Muscle of leg (tissue), 11 donors: ENCODE data around the gene TBC1D22A. TPM values are rescaled to one million over a fixed set of nuclear protein-coding genes. Genes with fewer than 3 reads are reported as not detected.

Source experiments
- DNase-seq: peaks from one replicate; pipeline ENCODE4 v3.0.0; 2013
- H3K27ac ChIP-seq: one replicate; pipeline ENCODE4 v1.5.1; 2013; ENCODE audit warnings: mild to moderate bottlenecking, low read length, control low read depth
- H3K27me3 ChIP-seq: one replicate; pipeline ENCODE4 v1.6.1; 2013; ENCODE audit warnings: low read length; ENCODE audit not compliant: control insufficient read depth, insufficient read depth
- H3K36me3 ChIP-seq: one replicate; pipeline ENCODE4 v1.6.1; 2013; ENCODE audit warnings: low read length; ENCODE audit not compliant: control insufficient read depth, insufficient read depth
- H3K4me1 ChIP-seq: one replicate; pipeline ENCODE4 v1.6.1; 2013; ENCODE audit warnings: low read length; ENCODE audit not compliant: control insufficient read depth, insufficient read depth
- H3K4me3 ChIP-seq: one replicate; pipeline ENCODE4 v1.5.1; 2013; ENCODE audit warnings: low read length, control low read depth
- H3K9me3 ChIP-seq: replicated peaks from 2 replicates; pipeline ENCODE4 v1.6.1; 2013; ENCODE audit warnings: low read depth, low read length; ENCODE audit not compliant: control insufficient read depth
- WGBS: methylation state at CpG from one replicate; pipeline ENCODE4 v1.1.5; 2013; ENCODE audit warnings: missing lambda C conversion rate; ENCODE audit not compliant: insufficient coverage; 5-methylcytosine and 5-hydroxymethylcytosine counted together
- polyA plus RNA-seq, 8 donors: library from polyadenylated mRNA; unstranded; fragments of 120-200 nt; gene quantifications; one replicate each; pipeline versions ENCODE4 v1.2.1 to v1.2.3, GENCODE V29; 2013; ENCODE audit warnings: inconsistent platforms in 1 of 8, low replicate concordance in 1 of 8; ENCODE audit not compliant: insufficient read length in 8 of 8, insufficient read depth in 1 of 8
- total RNA-seq: library from RNA; stranded (reverse); fragments of 120-200 nt; gene quantifications from one replicate; pipeline ENCODE4 v1.2.4, GENCODE V29; 2013

The TBC1D22A gene
- total and polyA plus RNA-seq, 9 donors = 8.0 to 16.9 (median 15.6) TPM

GRCh38 chr22:47176573-47177333 lies 414.3 kb downstream of the TBC1D22A start:
- H3K4me1 ChIP-seq = peaks cover 12% of the 10 kb centered on the region
- 89% methylated on average over 22 of the region's 24 CpGs for WGBS
- no peaks in the 10 kb centered on the region for H3K9me3 ChIP-seq
- DNase-seq = no peak
- H3K27ac ChIP-seq = no peak overlapping the region
- peaks cover 3% of the 10 kb centered on the region for H3K36me3 ChIP-seq
- no peak overlapping the region for H3K4me3 ChIP-seq
- H3K27me3 ChIP-seq = no peaks in the 10 kb centered on the region

GRCh38 chr22:47177334-47177815 lies 414.9 kb downstream of the TBC1D22A start:
- Histone ChIP-seq H3K9me3 (no peaks in the 10 kb centered on the region), H3K27ac (no peak overlapping the region), H3K27me3 (no peaks in the 10 kb centered on the region), H3K36me3 (peaks cover 3% of the 10 kb centered on the region), H3K4me3 (no peak overlapping the region), H3K4me1 (peaks cover 12% of the 10 kb centered on the region)
- no peak for DNase-seq
- WGBS = 91% methylated on average over 13 of the region's 16 CpGs

DNA sequence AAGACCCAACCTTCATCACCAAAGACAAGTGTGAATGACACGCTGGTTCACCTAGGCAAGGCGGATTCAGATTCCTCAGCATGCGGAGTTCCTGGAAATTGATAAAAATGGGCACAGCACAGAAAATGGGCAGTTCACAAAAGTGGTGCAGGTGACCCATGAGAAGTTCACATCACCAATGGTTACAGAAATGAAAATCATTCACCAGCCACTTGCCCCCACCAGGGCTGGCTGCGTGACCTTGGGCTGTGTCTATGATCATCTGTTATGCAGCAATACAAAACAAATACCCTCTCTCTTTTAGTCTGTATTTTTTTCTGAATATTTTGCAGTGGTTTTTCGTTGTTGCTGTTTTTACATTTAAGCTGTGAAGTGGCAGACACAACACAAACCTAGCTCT lies 415.9 kb downstream of the TBC1D22A start:
- Histone ChIP-seq H3K4me1 (peaks cover 12% of the 10 kb centered on the region), H3K27ac (no peak overlapping the region), H3K36me3 (peaks cover 3% of the 10 kb centered on the region), H3K4me3 (no peak overlapping the region), H3K27me3 (no peaks in the 10 kb centered on the region), H3K9me3 (no peaks in the 10 kb centered on the region)
- DNase-seq = no peak
- 100% methylated on average over 2 of the region's 5 CpGs for WGBS

- H3K9me3 ChIP-seq = peaks cover 12% of the 10 kb centered on the region
- WGBS = no CpG with 5 or more reads among the region's 2 CpGs
- no peak for DNase-seq
Observed at GRCh38 chr22:47180796-47181195, 418.3 kb downstream of the TBC1D22A start.

DNA sequence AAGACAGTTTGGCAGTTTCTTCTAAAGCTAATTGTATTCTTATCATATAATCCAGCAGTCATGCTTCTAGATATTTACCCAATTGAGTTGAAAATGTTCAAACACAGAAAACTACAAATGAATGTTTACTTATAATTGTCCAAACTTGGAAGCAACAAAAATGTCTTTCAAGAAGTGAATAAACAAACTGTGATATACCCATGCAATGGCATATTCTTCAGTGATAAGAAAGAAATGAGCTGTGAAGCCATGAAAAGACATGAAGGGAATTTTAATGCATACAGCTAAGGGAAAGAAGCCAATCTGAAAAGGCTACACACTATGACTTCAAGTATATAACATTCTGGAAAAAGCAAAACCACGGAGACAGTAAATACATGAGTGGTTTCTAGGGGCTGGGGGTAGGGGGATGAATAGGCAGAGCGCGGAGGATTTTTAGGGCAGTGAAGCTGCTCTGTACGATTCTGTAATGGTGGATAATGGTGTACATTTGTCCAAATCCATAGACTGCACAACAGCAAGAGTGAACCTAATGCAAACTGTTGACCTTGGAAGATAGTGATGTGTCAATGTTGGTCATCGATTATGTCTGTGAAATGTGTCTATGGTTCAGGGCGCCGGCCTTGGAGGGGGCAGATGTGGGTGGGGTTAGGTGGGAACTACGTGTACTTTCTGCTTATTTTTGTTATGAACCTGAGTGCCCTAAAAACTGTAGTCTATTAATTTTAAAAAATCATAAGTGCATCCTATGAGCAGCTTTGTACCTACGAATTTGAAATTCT lies 424.9 kb downstream of the TBC1D22A start:
- no peaks in the 10 kb centered on the region for H3K36me3 ChIP-seq

More at GRCh38 chr22:47180796-47181195, 418.3 kb downstream of the TBC1D22A start:
- H3K27me3 ChIP-seq = no peaks in the 10 kb centered on the region
- H3K4me1 ChIP-seq = no peaks in the 10 kb centered on the region
- no peak overlapping the region for H3K27ac ChIP-seq
- no peak overlapping the region for H3K4me3 ChIP-seq
- peaks cover under 1% of the 10 kb centered on the region for H3K36me3 ChIP-seq

GRCh38 chr22:47188261-47189055 lies 426.0 kb downstream of the TBC1D22A start:
- Histone ChIP-seq H3K4me1 (peaks cover 4% of the 10 kb centered on the region), H3K27ac (no peak overlapping the region), H3K4me3 (no peak overlapping the region), H3K9me3 (peaks cover 15% of the 10 kb centered on the region), H3K36me3 (no peaks in the 10 kb centered on the region), H3K27me3 (no peaks in the 10 kb centered on the region)
- WGBS = 54% methylated on average over 15 of the region's 17 CpGs
- no peak for DNase-seq

More for the DNA sequence above, 424.9 kb downstream of the TBC1D22A start:
- WGBS = 92% methylated on average over 3 of the region's 9 CpGs
- Histone ChIP-seq H3K27ac (no peak overlapping the region), H3K4me1 (peaks cover 3% of the 10 kb centered on the region), H3K27me3 (no peaks in the 10 kb centered on the region), H3K4me3 (no peak overlapping the region), H3K9me3 (peaks cover 15% of the 10 kb centered on the region)
- DNase-seq = no peak

GRCh38 chr22:47189056-47189916 lies 426.8 kb downstream of the TBC1D22A start:
- H3K9me3 ChIP-seq = peaks cover 15% of the 10 kb centered on the region
- H3K27me3 ChIP-seq = no peaks in the 10 kb centered on the region
- no peak overlapping the region for H3K4me3 ChIP-seq
- 80% methylated on average over 22 of the region's 35 CpGs for WGBS
- H3K27ac ChIP-seq = no peak overlapping the region
- no peaks in the 10 kb centered on the region for H3K36me3 ChIP-seq
- no peak for DNase-seq
- H3K4me1 ChIP-seq = peaks cover 4% of the 10 kb centered on the region

DNA sequence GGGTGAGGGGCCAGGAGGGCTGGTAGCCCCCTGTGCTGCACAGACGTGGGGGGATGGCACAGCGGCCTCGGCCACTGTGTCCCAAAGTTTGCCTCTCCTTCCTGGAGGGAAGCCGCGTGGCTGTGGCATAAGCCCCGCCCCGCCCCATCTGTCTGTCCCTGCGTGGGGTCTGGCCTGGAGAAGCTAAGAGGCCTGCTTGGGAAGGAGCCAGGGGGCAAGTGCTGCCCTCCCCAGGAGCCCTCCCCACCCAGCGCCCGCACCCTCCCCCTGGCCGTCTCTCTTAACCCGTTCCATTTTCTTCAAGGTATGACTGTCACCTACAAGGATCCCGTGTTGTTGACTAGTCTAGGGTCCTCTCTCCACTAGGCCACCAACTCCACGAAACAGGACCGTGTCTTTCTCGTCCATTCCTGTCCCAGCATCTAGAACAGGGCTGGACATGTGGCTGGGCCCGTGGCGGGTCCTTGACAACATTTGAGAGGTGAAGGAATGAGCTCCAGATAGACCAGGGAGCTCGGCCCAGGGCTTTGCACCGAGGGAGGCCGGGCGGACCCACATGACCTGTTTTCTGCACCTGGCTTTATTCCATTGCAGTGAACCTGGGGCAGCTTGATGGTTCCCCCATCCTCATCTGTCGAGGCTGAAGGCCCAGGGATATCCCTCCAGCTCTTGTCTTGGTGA lies 428.0 kb downstream of the TBC1D22A start:
- H3K4me3 ChIP-seq = no peak overlapping the region
- DNase-seq = no peak
- H3K9me3 ChIP-seq = peaks cover 8% of the 10 kb centered on the region
- no peak overlapping the region for H3K27ac ChIP-seq
- no peaks in the 10 kb centered on the region for H3K36me3 ChIP-seq
- peaks cover 4% of the 10 kb centered on the region for H3K4me1 ChIP-seq
- 86% methylated on average over 14 of the region's 23 CpGs for WGBS
- no peaks in the 10 kb centered on the region for H3K27me3 ChIP-seq
